Tongue (tissue), 2 donors: ENCODE data around the gene MIA. TPM values are rescaled to one million over a fixed set of nuclear protein-coding genes. Genes with fewer than 3 reads are reported as not detected.
A peak's percentile ranks its signal among the peaks of the same experiment; 100 is the strongest.
"Not testable (repeated sequence)": the region's sequence is repeated elsewhere in the genome, so short reads cannot be mapped to it uniquely, and the experiment has no call there.

Source experiments
- DNase-seq: peaks from one replicate; pipeline ENCODE4 v3.0.0-alpha.2; 2015
- total RNA-seq: library from RNA; depleted of rRNA; stranded (reverse); fragments of >200 nt; gene quantifications from one replicate; pipeline ENCODE4 v1.2.3, GENCODE V29; 2014

MIA gene
- total RNA-seq, 1 donor from 2014 or later: 1.9 TPM

DNA sequence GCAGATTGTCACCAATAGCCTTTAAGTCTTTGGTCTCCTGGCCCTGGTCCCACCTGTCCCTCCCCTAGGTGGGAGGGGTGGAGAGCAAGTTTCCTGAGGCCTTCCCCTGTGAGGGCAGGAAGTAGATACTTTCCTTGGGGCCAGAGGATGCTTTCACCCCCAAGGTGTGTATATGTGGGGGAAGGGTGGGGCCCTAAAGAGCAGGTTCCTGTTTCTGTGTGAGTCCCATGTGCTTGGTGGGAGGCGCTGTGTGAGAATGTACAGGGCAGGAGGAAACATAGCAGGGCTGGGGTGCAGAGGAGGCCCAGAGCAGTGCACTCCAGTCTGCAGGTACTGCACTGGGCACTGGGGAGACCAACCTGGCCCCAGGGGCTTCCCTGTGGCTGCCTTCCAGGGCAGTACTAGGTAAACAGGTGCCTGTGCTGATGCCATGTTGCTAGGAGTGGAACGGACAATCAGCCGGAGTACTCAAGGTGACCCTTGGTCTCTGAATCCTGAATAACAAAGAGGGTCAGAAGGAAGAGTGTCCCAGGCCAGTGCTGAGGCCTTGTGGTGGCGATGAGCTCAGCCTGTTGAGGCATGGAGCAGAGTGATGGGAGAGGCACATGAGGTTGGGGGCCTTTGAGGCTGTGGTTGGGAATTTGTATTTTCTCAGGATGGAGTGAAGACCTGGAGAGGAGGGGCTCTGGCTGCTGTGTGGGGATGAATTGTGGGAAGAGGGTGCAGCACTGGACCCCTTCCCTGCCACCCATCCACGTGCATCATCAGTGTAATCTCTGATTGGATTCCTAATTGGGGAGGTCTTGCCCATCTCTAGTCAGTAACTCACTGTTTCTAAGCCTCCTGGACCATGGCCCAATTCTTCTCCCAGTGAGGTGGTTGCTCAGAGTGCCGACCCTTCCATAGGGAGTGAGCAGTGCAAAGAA is 28.8 kb downstream of the MIA start:
- no peak for DNase-seq

DNA sequence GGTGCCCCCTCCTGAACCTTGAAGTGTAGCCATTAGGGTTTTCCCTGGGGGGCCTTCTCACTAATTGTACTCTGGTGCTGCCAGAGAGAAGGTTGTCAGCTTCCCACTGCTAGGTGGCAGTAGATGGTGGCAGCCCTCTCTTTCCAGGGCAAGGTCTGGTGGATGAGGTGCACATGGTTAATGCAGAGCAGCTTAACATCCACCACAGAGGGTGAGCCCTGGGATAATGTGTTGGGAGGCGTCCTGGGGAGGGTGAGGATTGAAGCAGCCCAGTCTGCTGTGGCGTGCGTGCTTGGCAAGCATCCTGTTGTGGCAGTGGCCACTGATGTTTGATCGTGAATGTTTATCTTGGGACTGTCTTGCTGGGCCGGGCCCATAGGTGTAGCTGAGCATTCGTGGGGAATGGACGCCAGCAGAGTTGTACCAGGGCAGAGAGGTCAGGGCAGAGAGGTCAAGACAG is 29.5 kb downstream of the MIA start:
- DNase-seq: no peak

DNA sequence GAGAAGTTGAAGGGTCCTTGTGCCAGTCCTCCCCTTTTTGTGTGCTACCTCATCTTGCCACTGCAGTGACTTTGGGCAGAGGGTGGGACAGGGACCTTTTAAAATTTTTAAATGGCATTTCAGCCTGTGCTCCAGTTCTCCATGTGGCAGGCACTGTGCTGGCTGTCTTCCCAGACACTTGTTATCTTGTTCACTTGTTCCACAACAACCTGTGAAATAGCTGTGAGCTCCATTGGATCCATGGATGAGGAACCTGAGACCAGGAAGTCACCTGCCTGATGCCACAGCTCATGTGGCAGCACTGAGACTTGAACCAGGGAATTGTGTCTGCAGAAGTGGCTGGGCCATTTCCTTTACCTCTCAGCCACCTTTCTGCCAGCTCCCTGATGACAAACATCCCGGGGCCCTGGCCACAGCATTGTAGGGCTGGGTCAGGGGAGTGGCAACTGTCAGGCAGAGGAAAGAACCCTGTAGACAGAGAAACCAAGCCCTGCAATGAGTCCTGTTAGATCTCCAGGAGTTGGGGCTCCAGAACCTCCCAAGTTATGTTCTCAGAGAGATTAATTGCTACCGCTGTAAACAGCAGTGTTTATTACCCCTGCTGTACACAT is 30.0 kb downstream of the MIA start:
- no peak for DNase-seq

DNA sequence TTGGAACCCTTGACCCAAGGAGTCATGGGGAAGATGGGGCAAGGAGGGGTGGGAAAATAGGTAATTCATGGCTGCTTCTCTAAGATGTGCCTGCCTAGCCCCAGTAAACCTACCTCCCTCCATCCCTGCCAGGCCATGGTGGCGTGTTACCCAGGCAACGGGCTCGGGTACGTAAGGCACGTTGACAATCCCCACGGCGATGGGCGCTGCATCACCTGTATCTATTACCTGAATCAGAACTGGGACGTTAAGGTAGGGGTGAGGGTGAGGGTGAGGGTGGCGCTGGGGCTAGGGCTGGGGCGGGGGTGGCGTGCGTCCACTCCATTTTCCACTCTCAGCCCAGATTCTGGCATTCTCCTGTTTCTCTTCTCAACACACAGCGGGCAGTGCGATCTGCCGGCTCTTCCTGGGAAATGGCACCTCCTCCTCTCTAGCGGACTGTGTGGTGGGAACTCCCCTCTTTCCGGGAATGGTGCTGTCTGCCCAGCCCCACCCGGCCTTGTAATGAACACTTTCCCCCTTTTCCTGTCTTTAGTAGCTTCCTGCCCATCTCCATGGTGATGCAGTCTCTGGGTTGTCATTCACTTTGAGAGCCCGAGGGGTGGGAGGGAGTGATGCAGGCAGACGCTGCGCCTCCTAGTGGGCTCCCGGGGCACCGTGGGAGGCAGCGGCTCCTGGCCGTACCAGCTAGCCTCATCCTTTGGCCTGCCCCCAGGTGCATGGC is 31.3 kb downstream of the MIA start:
- peak; percentile 94 for DNase-seq

DNA sequence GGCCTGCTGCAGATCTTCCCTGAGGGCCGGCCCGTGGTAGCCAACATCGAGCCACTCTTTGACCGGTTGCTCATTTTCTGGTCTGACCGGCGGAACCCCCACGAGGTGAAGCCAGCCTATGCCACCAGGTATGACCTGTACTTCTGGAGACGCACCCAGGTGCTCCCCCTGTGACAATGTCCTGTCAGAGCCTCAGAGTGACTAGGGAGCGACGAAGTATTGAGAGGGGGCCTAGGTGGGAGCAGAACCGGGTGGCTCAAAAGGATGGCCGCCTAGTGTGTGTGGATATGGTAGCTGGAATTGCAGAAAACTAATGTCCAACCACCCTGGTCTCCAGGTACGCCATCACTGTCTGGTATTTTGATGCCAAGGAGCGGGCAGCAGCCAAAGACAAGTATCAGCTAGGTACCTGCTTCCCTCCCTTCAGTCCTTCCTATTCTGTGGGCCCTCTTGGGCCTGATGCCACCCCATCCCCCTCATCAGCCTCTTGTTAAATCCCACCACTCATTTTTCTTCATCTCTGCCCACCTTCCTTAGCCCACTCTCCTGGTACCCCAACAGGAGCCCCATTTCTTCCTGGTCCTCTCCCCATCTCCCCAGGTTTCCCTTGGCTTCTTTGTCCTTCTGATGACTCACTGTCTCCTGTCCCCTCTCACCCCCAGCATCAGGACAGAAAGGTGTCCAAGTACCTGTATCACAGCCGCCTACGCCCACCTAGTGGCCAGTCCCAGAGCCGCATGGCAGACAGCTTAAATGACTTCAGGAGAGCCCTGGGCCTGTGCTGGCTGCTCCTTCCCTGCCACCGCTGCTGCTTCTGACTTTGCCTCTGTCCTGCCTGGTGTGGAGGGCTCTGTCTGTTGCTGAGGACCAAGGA is 32.1 kb downstream of the MIA start:
- DNase-seq: no peak

DNA sequence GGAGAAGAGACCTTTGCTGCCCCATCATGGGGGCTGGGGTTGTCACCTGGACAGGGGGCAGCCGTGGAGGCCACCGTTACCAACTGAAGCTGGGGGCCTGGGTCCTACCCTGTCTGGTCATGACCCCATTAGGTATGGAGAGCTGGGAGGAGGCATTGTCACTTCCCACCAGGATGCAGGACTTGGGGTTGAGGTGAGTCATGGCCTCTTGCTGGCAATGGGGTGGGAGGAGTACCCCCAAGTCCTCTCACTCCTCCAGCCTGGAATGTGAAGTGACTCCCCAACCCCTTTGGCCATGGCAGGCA is 32.7 kb downstream of the MIA start:
- DNase-seq: no peak

DNA sequence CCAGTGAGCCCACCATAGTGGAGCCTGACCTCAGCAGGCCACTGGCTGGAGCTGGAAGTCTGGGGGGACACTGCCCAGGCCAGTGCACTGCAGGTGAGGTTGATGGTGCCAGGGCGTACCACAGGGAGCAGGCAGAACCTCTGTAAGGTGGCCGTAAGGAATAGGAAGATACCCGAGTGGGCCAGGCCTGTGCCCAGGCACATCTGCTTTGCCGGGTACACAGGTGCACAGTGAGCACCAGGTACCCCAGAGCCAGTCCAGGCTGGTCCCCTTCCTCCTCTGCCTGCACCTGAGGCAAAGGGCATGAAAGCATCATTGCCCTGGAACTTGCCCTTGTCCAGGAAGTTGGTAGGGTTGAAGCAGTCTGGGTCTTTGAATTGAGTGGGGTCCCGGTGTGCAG is 33.2 kb downstream of the MIA start:
- DNase-seq: no peak

DNA sequence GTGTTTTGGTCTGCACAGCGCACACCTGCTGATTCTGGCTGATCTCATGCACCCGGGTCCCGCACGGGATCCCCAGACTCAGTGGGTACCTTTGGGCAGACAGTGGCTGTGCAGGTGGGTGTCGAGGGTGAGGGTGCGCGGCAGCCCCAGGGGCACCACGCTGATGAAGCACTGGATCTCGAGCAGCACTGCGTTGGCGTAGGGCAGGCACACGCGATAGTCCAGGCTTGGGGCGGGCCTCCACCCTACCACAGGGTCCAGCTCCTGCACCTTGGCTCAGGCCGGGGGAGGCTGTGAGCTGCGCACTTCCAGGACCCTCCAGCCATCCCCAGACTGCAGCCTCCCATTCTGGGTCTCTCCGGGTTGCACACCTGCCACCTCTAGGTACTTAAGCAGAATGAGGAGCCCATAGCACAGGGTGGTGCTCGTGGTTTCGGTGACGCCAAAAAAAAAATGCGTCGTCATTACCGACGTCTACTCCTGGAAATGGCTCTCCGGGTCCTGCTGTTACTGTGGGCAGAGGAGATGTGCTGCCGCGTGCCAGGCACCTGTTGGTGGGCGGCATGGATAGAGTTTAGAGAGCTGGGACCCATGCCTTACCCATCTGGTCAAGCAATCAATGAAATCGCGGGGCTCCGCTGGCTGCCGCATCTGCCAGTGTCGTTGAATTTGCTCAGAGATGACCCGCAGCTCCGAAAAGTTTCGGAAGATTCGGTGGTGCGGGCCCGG is 34.2 kb downstream of the MIA start:
- no peak for DNase-seq

DNA sequence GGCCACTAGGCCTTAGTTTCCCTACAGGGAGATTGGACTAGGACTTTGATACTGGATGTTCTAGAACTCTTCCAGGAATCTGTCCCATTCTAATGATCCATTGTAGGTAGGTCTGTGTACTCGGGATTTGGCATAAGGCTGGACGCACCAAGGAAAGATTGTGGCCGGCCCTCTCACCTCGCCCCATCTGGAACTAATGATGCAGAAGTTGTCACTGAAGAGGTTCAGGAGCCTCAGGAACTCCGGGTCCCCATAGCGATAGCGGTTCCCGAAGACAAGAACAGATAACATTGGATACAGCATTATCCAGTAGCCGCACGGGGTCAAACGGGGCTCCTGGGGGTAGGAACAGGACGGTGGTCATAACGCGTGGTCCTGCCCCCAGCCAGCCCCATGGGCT is 34.8 kb downstream of the MIA start:
- no peak for DNase-seq

DNA sequence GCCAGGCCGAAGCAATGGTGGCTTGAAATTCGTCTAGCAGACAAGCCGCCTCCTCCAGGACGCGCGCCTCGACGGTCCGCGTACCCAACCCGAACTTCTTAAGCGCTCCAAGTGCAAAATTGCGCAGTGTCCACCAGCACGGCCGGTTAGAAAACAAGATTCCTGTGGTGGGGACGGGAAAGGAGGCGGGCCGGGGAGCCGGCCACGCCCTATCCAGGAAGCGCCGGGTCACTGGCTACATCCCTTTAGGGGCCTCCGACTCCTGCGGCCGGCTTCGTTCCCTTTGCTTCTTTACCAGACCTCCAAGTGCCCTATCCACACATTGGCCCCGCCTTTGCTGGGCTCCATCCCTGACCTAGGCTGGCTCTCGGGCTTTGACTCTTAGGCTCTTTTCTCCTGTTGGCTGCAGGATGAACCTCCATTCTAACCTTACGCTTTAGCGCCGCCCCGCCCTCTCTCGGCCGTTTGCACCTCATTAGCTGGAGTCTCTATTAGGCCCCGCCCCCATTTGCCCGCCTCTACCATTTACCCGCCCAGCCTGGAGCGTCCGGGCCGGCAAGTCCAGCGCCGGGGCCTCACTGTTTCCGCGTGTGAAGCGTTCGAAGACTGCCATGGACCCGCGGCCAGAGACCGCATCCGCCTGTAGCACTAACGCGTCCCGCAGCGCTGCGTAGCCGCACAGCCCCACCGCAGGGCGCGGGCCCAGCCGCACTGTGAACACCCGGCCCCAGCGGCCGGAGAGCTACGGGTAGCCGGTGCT is 35.5 kb downstream of the MIA start:
- peak; percentile 84 for DNase-seq

DNA sequence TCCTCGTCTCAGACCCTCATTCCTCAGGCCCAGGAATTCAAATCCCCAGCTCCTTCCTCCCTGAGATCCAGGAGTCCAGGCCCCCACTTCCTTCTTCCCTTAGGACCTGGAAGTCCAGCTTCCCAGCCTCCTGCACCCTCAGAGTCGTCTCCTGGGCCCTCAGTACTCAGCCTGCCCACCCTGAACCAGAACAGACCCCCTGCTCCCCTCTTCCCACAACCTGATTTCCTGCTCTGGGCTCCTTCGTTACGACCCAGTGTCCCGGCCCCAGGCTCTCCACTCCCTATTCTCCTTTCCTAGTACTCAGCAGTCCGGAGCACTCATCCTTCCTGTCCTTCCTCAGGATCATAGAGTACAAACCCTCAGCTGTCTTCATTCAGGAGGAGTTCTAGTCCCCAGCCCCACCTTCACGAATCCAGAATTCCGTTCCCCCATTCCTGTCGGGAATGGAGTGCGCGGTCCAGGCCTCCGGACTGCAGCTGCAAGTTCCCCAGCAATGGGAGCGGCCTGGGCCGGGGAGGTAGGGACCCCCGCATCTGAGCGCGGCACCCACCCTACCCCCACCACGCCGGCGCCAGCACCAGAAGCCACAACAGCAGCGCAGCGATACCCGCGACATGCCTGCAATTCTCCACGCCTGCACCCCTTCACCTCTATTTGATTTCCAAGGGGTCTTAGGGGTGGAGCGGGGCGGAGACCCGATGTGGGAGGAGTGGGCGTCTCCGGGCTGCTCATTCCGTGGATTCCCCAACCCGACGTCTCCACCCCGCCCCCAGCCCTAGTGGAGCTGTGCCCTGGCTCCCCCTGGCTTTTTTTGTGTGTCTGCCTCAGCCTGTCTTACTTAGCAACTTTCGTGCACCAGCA is 36.4 kb downstream of the MIA start:
- DNase-seq: peak; percentile 56

DNA sequence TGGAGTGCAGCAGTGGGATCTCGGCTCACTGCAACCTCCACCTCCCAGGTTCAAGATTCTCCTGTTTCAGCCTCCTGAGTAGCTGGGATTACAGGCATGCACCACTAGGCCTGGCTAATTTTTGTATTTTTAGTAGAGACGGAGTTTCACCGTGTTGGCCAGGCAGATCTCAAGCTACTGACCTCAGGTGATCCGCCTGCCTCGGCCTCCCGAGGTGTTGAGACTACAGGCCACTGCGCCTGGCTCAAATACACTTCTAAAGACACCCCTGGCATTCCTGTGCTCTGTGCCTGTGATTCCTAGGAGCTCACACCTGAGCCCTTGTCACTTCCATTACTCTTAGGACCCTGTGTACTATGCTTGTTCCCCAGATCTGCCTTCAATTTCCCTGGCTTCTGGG is 37.2 kb downstream of the MIA start:
- DNase-seq: not testable (repeated sequence)

DNA sequence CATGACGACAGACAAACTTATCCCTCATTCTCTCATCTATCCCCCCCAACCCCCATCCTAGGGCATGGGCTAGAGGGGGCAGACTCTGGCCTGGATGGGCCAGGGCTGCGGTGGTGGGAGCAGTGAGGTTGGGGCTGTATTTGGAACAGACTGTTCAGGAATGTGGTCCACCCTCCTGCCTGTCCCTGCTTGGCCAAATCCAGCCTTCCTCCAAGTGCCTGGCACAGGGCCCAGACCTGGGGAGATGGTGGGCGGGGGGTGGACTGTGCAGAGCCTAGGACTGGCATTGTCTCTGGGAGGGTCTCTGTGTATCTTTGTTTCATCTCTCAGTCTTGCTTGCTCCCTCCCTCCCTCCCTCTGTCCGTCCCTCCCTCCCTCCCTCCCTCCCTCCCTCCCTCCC is 37.9 kb downstream of the MIA start:
- DNase-seq: peak; percentile 64

DNA sequence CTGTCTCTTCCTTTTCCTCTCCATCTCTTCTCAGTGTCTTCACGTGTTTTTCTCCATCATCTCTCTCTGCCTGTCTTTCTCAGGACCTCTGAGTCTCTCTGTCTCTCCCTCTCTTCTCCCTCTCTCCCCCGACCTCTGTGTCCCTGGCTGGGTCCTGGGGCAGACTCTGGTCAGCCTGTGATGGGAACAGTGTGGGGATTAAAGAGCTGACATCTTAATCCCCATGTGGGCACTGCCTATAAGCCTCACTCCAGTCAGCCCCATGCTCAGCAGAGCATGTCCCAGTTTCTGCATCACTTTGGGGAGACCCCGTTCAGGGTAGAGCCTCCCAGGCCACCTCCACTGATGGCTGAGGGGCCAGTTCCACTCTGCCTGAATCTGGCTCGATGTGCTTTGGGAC is 39.9 kb downstream of the MIA start:
- no peak for DNase-seq

DNA sequence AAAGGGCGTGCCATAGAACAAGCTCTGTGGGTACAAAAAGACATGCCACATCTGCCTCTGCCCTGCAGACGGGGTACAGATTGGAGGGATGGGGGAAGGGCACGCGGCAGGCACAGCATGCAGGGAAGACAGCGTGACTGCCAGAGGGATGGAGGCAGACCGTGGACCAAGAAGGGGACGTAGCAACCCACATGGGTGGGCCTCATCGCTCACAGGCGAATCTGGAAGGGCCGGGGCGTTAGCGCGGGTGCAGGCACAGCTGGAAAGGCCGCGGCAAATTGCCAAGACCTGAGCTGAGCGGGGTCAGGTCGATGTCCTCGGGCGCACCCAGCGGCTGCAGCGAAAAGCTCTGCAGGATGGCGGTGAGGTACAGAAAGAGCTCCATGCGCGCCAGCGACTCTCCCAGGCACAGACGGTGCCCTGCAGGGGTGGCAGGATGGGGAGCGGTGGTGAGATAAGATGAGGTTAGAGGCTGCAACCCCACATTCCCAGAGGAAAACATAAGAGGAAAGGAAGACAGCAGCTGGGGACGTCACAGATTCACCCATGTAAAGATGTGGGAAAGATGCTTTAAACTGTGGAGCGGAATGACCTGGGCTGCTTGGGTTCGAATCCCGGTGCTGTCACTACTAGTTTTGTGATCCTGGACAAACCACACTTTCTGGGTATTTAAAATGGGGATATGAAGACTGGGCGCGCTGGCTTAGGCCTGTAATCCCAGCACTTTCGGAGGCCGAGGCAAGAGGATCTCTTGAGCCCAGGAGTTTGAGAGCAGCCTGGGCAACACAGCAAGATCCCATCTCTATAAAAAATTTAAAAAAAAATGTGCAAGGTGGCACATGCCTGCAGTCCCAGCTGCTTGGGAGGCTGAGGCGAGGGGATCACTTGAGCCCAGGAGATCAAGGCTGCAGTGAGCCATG is 43.4 kb downstream of the MIA start:
- DNase-seq: peak; percentile 79

DNA sequence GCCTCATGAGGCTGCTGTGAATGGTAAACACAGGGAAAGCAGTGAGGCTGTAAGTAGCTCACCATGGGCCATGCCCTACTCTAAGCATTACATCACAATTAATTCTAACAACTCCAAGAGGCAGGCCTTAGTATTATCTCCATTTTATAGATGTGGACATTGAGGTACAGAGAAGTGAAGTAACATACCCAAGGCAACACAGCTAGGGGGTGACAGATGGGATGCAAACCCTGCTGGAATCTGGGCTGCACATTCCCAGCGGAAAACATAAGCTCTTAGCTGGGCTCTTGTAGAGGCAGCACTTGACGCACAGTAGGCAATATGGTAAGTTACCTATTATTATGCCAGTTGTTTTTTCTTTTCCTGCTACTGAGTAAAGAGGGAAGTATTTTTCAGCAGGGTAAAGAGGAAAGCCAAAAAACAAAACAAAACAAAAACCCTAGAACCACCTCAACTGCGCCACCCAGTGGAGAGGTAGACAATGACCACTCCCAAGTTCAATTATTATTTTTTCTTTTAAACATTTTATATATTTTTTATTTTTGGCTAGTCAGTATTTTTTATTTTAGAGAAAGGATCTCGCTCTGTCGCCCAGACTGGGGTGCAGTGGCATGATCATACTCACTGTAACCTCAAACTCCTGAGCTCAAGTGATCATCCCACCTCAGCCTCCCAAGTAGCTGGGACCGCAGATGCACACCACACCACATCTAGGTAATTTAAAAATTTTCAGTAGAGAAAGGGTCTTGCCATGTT is 44.3 kb downstream of the MIA start:
- peak; percentile 65 for DNase-seq

DNA sequence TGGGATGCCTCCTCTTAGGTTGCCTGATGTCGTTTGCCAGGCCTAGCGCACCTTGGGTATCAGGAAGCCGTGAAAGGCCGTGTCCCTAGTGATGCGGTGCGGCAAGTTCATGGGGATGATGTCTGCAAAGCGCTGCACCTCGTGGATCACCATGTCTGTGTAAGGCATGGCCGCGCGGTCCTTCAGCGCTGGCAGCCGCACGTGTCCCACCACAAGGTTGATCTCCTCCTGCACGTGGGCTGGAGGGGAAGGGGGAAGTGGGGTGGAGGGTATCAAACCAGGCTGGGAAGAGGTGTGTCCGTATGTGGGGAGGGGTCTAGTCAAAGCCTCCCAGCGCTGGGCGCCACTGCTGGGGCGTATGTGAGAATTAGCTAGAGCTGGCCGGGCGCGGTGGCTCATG is 46.8 kb downstream of the MIA start:
- no peak for DNase-seq
